LHCN-M2 (cell line): ENCODE measurements around the gene SLC25A21. TPM values are rescaled to one million over a fixed set of nuclear protein-coding genes. Genes with fewer than 3 reads are reported as not detected.
"Not testable (repeated sequence)": the region's sequence is repeated elsewhere in the genome, so short reads cannot be mapped to it uniquely, and the experiment has no call there.

Source experiments
- DNase-seq: peaks from one replicate; pipeline ENCODE4 v3.0.0-alpha.2; 2012; ENCODE audit warnings: low read depth
- total RNA-seq: library from RNA; depleted of rRNA; stranded (reverse); fragments of >200 nt; gene quantifications from 2 replicates; pipeline ENCODE4 v1.2.3, GENCODE V29; 2014

SLC25A21 gene
- total RNA-seq, 1 experiment from 2014 or later = 0.57 TPM

DNA sequence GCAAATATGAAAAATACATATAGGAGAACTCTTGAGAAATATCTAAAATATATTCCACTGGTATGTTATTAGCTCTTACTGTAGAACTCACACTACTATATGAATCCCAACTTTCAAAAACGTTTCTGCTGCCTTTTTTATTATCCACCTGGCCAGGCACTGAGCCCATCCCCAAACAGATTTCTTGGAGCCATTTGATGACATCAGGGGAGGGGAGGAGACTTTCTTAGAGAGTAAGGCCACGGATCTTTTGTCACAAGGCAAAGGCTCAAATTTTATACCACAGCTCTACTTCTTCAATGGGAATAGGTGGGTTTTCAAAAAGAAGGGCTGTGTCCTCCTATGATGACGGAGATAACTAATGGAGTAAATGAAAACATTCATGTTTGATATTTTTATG lies 83.0 kb downstream of the SLC25A21 start:
- no peak for DNase-seq

DNA sequence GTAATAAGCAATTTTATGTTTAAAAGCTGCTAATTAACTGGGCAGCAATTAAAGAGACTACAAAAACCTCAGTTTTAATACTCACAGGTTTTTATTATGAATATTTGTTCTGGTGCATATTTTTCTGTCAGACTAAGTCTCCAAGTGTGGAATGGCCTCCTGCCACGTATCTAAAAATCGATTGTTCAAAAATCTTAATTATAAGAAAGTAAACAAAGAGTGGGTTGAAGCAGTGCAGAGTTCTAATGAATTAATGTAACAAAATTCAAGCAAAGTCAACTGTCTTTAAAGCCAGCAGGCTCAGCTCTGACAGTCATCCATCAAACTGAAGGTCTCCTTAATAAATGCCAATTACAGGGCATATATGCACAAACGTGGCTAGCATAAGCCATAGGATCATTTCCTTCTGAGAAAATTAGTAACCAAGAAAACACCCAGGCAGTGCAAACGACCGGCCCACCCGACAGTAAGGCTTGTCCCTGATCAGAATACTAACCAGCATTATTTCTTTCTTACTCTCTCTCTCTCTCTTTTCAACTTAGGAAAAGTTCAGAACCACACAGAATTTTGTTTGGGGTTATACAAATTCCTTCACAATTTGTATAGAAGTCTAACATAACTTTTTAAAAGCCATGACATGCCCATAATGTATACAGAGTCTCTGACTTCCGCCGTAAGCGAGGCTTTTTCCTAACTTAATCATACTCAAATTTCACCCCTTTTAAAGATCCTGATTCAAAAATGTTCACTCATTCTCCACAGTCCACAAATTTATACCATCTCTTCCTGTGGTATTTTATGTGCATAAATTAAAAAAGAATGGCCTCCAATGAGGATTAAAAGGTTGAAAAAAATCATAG lies 83.8 kb downstream of the SLC25A21 start:
- DNase-seq = no peak

DNA sequence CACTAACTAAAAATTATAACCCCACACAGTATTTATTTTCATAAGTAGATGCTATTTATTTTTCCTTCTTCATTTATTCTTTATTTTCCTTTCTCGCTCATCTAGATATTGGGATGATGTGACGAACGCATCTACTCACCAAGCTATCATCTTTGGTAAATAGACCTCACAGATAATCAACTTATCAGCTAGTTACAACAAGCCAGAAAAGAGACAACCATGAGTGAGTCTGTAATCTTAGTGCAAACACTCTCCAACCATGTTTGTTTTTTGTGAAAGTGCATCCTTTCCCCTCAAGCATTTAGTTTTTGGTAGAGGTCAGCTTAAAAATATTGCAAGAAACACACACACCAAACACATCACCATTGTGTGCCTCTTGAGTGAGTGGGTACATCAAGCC lies 84.9 kb downstream of the SLC25A21 start:
- DNase-seq = no peak

DNA sequence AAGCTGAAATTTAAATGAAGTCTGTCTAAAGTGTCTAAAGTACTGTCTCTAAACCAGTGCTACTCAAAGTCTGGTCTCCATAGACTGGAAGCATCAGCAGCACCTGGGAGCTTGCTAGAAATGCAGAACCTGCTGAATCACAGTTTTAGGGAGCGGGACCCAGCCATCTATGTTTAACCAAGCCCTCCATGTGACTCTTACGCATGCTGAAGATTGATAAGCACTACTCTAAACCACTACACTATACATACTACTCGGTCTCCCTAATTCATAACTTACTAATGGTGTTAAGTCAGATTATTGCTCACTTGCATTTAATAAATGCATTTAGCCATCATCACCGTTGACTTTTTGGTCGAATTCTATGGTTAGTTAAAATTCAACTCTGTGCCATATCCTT lies 88.8 kb downstream of the SLC25A21 start:
- no peak for DNase-seq

DNA sequence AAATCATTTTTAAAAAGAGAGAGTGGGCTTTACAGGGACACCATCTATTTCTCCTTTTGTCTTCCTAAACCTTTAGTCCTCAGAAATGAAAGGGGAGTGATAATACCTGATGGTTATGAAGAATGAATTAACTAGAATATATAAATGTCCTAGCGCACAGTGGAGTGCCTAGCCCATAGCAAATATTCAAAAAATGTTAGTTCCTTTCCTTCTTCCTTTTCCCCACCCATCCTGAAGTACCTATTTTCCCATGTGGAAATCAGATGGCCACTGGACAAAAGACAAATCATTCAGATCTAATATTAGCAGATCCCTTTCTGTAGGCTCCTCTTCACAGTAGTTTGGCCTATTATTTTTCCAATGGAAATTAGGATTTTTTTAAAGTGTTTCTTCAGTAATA lies 90.0 kb downstream of the SLC25A21 start:
- no peak for DNase-seq

DNA sequence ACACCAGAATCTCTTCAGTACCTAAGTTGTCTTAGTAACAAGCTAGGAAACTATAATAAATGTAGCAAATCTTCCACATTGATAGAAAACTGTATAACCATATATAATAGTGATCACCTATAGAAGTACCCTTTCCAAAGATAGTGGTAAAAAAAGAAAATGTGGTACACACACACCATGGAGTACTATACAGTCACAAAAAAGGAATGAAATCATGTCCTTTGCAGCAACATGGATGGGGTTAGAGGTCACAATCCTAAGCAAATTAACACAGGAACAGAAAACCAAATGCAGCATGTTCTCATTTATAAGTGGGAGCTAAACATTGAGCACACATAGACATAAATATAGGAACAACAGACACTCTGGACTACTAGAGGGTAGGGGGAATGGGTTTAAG lies 90.5 kb downstream of the SLC25A21 start:
- no peak for DNase-seq

DNA sequence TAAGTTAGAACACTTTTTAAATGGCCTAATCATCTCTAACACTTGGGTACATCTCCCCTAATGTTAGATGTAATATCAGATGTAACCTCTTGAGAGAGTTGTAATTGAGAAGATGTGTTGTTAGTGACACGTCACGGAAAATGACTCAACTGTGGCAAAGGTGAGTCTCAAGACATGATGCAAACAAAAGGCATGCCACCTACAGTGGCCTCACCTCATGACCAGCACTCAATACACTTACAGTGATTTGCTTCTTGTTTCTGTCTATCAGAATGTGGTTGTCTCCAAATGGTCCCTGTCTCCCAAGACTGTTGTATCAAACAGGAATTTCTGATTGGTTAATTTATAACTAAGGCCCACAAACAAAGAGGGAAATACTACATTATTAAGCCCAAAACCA lies 91.2 kb downstream of the SLC25A21 start:
- DNase-seq = peak; percentile 34

DNA sequence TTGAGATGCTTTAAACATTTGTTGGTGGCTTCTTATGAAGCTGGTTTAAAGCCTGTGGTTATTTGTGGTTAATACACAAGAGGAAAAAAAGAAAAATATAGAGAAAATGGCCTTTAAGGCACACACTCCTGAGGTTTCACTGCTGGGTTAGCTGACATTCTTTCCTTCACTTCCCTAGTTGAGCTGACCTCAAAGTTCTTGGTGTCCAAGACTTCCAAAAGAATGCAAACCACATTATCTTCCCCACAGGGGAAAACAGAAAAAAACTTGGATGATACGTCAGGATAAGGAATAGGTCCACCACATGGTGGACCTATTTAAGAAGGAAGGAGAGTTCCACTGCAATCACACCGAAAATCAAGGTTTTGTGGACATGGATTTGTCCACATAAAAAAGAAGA lies 94.3 kb downstream of the SLC25A21 start:
- peak; percentile 92 for DNase-seq

DNA sequence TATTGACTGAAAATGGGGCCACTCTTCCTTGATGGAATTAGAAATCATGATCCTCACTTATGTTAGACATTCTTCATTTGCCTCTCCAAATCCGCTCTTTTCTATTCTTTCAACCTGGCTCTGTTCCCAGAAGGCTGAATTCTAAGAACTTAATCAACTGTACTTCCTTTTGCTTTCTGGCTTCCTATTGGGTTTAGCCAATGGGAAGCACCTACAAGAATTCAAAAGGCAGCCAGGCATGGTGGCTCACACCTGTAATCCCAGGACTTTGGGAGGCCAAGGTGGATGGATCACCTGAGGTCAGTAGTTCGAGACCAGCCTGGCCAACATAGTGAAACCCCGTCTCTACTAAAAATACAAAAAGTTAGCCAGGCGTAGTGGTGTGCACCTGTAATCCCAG lies 98.1 kb downstream of the SLC25A21 start:
- not testable (repeated sequence) for DNase-seq

DNA sequence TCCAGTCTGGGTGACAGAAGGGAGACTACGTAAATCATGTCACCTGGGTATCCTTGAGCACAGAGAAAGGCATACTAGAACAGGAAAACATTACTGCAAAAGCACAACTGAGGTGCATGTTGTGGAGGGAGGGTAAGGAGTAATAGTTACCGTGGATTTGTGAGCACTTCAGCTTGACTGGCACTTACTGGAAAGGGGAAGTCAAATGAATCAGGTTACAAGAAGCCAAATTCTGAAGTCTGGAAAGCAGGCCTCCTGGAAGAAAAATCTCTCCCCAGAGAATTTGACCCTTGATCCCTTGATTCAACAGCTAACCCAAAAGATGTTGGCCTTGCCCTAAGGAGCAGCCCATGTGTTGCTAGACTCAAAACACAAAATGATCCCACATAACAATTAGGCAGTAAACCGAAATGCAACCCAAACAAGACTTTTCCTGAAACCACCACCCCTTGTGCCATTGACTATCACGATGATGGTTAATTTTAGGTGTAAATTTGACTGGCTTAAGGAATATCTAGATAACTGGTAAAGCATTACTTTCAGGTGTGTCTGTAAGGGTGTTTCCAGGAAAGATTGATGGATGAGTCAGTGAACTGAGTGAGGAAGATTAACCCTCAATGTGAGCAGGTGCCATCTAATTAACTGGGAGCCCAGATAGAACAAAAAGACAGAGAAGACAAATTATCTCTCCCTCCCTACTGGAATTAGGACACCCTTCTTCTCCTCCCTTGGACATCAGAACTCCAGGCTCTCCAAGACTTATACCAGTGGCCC lies 108.8 kb downstream of the SLC25A21 start:
- peak; percentile 38 for DNase-seq

DNA sequence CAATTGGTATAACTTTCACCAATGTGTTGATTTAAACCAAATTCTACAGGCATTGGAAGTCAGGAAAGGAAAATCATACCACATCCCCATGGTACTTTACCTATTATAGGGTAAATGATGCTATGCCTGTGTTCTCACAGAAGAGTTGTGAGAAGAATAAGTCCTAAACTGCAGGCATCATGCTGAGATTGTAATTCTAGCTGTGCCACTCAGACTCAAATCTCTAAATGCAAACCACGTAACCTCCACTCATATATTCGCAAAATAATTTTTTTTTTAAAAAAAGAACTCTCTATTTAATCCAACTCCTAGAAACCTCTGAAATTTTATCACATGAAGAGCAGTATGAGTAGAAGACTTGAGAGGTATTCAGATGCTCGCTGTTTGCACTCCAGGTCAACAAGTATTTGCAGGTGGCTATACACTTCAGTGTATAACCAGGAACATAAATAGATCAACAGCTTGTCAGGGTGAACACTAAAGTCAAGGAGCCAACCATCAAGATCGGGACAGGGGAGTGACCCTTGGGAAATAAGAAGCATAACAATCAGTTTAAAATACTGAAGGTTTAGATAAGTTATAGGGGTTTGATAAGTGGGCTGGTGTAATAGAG lies 110.1 kb downstream of the SLC25A21 start:
- no peak for DNase-seq

DNA sequence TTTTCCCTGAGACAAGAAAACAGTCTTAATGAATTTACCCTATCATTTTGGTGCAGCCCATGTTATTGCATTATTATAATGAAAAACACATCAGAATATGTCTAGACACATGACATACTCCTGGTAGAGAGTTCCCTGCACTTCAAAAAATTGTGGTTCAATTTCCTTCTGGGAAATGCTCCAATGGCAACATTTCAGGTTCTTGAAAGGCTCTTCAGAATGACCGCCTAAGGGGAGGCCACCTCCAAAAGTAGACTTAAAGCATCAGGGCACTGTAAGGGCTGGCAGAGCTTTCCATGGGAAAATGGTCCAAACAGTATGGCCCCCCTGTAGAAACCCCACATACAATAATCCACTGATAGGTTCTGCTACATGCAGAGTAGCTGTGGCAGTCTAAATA lies 110.7 kb downstream of the SLC25A21 start:
- no peak for DNase-seq

DNA sequence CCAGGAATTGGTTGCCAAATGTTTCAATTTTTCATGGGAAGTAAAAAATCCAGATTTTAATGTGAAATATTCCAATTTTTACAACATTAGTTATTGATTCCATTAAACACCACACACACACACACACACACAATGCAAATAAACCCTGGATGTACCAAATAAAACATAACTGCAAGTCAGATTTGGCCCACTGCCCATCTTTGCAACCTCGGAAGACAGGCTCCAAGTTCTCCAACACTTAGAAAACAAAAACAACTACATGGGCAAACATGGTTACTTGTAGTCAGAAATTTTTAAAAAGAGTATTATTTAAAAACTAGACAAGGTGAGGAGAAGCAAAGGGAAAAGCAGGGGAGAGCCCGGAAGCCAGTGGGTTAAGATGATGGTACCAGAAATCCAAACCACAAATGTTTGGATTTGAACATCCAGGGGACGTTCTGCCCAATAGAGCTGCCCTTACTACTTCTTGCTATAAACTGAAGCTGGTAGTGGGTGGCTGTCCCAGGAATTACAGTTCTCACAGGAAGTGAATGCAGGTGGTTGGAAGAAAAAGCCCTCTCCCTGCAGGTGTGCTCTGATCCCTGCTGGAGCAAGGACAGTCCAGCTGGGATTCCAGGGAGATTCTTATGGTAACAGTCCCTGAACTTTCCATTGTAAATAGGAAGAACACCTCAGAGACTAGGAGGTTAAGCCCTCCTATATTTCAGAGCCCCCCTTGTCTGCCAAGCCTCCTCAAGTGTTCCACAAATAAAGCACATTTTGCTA lies 111.7 kb downstream of the SLC25A21 start:
- DNase-seq = no peak

DNA sequence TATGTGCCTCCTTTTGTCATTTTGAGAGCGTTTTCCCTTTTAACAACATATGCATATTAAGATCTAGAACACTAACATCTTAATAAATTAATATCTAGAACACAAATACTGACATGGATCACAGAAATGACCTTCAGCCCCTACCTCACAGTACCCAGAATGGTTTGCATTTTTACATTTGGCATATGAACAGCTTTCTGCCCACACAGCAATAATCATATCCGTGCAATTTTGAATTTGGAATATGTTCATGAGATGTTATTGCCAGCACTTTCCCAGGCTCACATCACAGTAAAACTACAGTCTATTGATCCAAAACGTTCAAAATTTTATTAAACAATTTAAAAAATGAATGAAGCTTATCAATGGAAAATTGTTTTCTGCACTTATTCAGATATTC lies 114.6 kb downstream of the SLC25A21 start:
- DNase-seq = no peak

DNA sequence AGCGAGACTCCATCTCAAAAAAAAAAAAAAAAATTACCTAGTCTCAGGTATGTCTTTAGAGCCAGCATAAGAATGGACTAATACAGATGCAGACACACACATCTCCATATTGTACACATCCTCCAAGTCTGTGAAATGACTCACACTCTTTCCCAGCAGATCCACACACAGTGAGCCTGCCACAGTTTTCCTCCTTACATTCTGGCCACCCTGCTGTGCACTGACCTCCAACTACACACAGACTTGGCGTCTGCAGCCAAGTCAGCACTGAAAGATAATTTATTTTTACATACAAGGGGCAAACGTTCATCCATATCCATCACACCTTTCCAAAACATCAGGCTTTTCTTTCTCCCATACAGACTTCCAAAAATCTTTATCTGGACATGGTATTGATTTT lies 115.9 kb downstream of the SLC25A21 start:
- peak; percentile 66 for DNase-seq

DNA sequence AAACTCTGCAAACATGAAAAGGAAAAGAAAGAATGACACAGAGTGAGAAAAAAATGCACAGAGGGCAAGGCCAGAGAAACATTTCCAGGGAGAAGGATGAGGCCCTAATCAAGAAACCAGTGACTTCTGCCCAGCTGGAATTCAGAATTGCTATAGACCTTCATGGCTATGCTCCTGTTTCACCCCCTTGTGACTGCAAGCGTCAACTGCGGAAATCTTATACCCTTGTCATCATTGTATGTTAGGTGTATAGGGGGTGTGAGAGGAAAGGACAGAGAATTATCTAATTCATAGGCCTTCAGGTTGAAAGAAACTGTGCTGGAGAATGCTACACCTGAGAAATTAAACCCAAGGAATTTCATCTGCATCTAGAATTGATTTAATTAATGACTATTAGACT lies 117.5 kb downstream of the SLC25A21 start:
- DNase-seq = no peak

DNA sequence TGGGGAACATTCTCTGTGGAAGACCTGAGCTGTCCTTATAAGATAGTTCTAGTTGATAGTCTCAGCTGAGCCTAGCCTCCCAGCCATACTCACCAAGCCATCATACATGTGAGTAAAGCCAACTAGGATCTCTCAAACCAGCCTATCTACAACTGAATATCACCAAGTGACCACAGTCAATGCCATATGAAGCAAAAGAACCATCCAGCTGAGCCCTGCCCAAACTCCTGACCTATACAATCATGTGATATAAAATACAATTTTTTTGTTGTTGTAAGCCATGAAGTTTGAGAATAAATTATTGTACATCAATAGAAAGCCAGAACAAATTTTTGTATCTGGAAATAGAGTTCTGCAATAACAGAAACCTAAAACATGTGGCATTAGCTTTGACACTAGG lies 118.3 kb downstream of the SLC25A21 start:
- no peak for DNase-seq

DNA sequence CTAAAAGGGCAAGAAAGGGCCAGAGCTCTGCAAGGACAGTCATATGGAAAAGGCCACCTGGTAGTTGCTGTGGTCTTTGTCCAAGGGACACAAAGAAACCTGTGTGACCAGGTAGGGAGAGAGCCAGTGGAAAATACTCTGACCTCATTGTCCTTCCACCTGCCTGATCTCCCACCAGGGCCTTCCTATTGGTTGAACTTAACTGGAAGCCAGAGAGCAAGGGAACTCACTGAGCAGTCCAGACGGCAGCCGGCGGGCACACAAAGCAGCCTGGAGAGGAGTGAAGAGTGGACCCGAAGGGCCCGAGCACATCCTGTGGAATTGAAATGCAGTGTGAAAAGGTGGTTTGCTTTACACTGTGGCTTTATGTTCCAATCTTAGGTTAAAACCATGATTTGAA lies 120.7 kb downstream of the SLC25A21 start:
- DNase-seq = no peak

DNA sequence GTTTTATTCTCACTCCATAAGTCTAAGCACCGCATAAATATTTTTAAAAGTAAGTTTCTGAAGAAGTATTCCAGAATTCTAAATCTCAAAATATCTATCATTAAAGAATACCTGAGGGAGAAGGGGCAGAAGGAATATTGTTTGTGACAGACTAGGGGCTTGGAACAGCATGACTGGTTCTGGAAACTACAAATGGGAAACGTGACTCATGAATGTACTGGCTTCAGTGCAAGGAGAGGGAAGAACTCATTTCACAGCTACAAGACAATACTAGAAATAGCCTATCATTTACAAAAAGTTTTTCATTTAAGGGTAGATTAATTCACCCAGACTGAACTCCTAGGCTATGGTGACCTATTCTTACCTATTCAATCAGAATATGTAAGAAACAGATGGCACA lies 121.3 kb downstream of the SLC25A21 start:
- no peak for DNase-seq

DNA sequence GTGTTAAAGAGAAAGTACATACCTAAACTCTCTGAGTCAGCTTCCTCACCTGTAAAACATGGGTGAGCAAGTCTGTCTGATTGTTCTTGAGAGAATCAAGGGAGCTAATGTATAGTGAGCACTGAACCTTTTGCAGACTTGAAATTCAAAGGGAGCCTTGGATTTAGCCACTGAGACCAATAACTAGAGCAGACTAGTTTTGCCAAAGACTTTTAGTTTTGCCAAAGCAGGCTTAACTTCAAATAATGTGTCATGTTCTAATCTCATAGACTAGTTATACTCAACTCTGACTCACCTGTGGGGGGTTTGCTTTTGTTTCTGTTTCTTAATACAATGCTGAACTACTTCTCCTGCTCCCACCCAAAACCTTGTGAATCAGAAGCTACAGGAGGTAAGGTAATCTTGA lies 123.7 kb downstream of the SLC25A21 start:
- peak; percentile 55 for DNase-seq

DNA sequence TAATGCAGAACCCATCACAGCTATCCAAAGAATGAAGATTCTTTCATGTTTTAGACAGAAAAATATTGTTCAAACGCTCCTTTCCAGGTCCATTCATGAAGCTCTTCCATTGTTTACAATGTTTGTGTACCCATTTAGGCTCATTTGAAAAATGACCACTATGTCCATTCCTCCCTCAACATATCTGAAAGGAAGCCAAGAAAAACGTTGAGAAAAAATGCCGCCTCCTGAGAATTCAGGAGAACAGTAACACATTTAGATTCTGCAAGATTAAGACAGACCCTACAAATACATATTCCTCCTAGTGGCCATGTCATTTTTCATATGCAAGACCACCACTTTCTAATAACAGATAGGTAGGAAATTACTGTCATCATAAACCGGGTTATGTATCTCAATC lies 124.4 kb downstream of the SLC25A21 start:
- DNase-seq = peak; percentile 50

DNA sequence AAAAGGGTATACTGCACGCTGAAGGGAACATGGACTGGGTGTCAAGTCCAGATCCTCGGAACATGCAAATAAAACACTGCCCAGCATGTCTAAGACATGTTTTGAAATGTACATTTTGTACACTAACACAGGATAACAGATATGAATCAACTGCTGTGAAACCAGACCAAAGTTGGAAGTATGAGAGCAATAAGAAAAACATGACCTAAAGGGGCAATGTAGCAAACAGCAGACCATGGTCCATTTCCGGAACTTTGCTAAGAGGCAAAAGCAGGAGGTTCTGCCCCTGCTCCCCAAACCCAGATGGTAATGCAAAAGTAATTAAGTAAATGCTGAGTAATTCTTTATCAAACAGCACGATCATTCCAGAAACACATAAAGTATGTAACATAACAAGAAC lies 125.2 kb downstream of the SLC25A21 start:
- no peak for DNase-seq
